Keratinocyte (primary cell): ENCODE data around the gene CORO2A. TPM values are rescaled to one million over a fixed set of nuclear protein-coding genes. Genes with fewer than 3 reads are reported as not detected.

Experiments
- DNase-seq: peaks from one replicate; pipeline ENCODE4 v3.0.0-alpha.2; 2011; ENCODE audit warnings: low read depth, missing footprints, low spot score
- FAIRE-seq: peaks from 2 replicates; lab custom pipeline; 2011; peaks lifted over from hg19 to GRCh38; lab: Jason Lieb, UNC
- H2AFZ ChIP-seq: 2 replicates; pipeline ENCODE4 v1.6.0; 2012; ENCODE audit warnings: low read length, control low read depth, inconsistent platforms; ENCODE audit not compliant: control insufficient read depth
- H3K27ac ChIP-seq: 2 replicates; pipeline ENCODE4 v1.5.1; 2011; ENCODE audit warnings: low read length; ENCODE audit not compliant: control insufficient read depth, insufficient read depth
- H3K27me3 ChIP-seq: 3 replicates; pipeline ENCODE4 v1.6.0; 2011; ENCODE audit warnings: low read length; ENCODE audit not compliant: control insufficient read depth, insufficient read depth; ENCODE audit errors: extremely low read depth
- H3K36me3 ChIP-seq, 2 experiments: 2 replicates in 1 of 2; 3 replicates in 1 of 2; pipeline ENCODE4 v1.5.1; 2011; ENCODE audit warnings: low read length in 2 of 2, mild to moderate bottlenecking in 1 of 2; ENCODE audit not compliant: control insufficient read depth in 2 of 2, insufficient read depth in 2 of 2; ENCODE audit errors: extremely low read depth in 1 of 2
- H3K4me1 ChIP-seq: 3 replicates; pipeline ENCODE4 v1.5.1; 2011; ENCODE audit warnings: low read length; ENCODE audit not compliant: control insufficient read depth, insufficient read depth; ENCODE audit errors: extremely low read depth
- H3K4me2 ChIP-seq: 3 replicates; pipeline ENCODE4 v1.6.0; 2011; ENCODE audit warnings: low read depth, low read length; ENCODE audit not compliant: control insufficient read depth, insufficient read depth; ENCODE audit errors: extremely low read depth
- H3K4me3 ChIP-seq, 3 experiments: fragments of 200-600 bp in 1 of 3; sonication (generic) in 1 of 3; 2 replicates in 2 of 3; 3 replicates in 1 of 3; pipeline ENCODE4 v1.5.1; 2011 to 2016; ENCODE audit warnings: low read length in 3 of 3, mild to moderate bottlenecking in 3 of 3, control low read depth in 2 of 3, inconsistent platforms in 1 of 3, low read depth in 1 of 3, mixed read lengths in 1 of 3, mixed run types in 1 of 3, moderate library complexity in 1 of 3; ENCODE audit not compliant: control insufficient read depth in 2 of 3, insufficient read depth in 2 of 3; ENCODE audit errors: extremely low read depth in 1 of 3
- H3K79me2 ChIP-seq: 2 replicates; pipeline ENCODE4 v1.6.0; 2012; ENCODE audit warnings: low read length; ENCODE audit not compliant: control insufficient read depth, insufficient read depth
- H3K9ac ChIP-seq: 3 replicates; pipeline ENCODE4 v1.6.0; 2011; ENCODE audit warnings: low read length; ENCODE audit not compliant: control insufficient read depth, insufficient read depth; ENCODE audit errors: extremely low read depth
- H3K9me1 ChIP-seq: 3 replicates; pipeline ENCODE4 v1.6.0; 2011; ENCODE audit warnings: low read length; ENCODE audit not compliant: control insufficient read depth, insufficient read depth; ENCODE audit errors: extremely low read depth
- H3K9me3 ChIP-seq: 2 replicates; pipeline ENCODE4 v1.5.1; 2012; ENCODE audit warnings: low read depth, low read length; ENCODE audit not compliant: control insufficient read depth
- H4K20me1 ChIP-seq: 3 replicates; pipeline ENCODE4 v1.6.0; 2011; ENCODE audit warnings: low read length; ENCODE audit not compliant: control insufficient read depth, insufficient read depth; ENCODE audit errors: extremely low read depth
- EZH2 ChIP-seq: IDR thresholded peaks from one replicate; pipeline ENCODE4 v1.6.1; 2012; ENCODE audit warnings: inconsistent platforms, mild to moderate bottlenecking, low read length, moderate library complexity
- dilution Hi-C: fragments of 300-500 bp; cut with MboI; formaldehyde crosslinking; loops from one replicate; pipeline ENCODE4 v1.7.0; 2020; ENCODE audit warnings: low sequenced_read_pairs; ENCODE audit not compliant: extremely low pct_ligation_motif_present
- polyA plus RNA-seq, 5 experiments: library from polyadenylated mRNA; depleted of rRNA in 3 of 5; stranded (reverse) in 3 of 5; stranded (forward) in 1 of 5; unstranded in 1 of 5; fragments of >200 nt; gene quantifications; 1 replicate in 1 of 5; 2 replicates in 3 of 5; 3 replicates in 1 of 5; pipeline versions ENCODE4 v1.2.1 to v1.2.3, GENCODE V29; 2011 to 2012; ENCODE audit warnings: missing spikeins in 2 of 5, low read depth in 1 of 5, low replicate concordance in 1 of 5
- TF ChIP-seq, protein P1 (sequence below), 3 experiments: IDR thresholded peaks in 1 of 3; conservative IDR thresholded peaks in 1 of 3; optimal IDR thresholded peaks in 1 of 3; 2 replicates in 2 of 3; 3 replicates in 1 of 3; pipeline versions ENCODE3 to v1.5.1; 2011; ENCODE audit warnings: low read length in 3 of 3, mild to moderate bottlenecking in 3 of 3, moderate library complexity in 2 of 3, control low read depth in 1 of 3, inconsistent platforms in 1 of 3; ENCODE audit not compliant: insufficient read depth in 2 of 3; ENCODE audit errors: extremely low read depth in 1 of 3

Gene CORO2A
- polyA plus RNA-seq, 1 donor (not counting 4 experiments of a cell fraction or from before 2014, with no cell fraction given), result 31.7 TPM

- Histone ChIP-seq H3K36me3 (peaks cover 15 to 16% of the 10 kb centered on the region in 2 experiments), H3K4me2 (no peak overlapping the region), H4K20me1 (no peaks in the 10 kb centered on the region), H3K9me3 (no peaks in the 10 kb centered on the region), H3K4me3 (no peak overlapping the region), H3K27me3 (no peaks in the 10 kb centered on the region), H3K4me1 (peaks cover 13% of the 10 kb centered on the region), H3K9me1 (no peaks in the 10 kb centered on the region), H2AFZ (no peak overlapping the region), H3K9ac (no peak overlapping the region), H3K27ac (no peak overlapping the region), H3K79me2 (peaks cover 1% of the 10 kb centered on the region)
- no peak for FAIRE-seq
- no peak for DNase-seq
- no peak for TF ChIP-seq EZH2
- TF ChIP-seq, protein P1, sequence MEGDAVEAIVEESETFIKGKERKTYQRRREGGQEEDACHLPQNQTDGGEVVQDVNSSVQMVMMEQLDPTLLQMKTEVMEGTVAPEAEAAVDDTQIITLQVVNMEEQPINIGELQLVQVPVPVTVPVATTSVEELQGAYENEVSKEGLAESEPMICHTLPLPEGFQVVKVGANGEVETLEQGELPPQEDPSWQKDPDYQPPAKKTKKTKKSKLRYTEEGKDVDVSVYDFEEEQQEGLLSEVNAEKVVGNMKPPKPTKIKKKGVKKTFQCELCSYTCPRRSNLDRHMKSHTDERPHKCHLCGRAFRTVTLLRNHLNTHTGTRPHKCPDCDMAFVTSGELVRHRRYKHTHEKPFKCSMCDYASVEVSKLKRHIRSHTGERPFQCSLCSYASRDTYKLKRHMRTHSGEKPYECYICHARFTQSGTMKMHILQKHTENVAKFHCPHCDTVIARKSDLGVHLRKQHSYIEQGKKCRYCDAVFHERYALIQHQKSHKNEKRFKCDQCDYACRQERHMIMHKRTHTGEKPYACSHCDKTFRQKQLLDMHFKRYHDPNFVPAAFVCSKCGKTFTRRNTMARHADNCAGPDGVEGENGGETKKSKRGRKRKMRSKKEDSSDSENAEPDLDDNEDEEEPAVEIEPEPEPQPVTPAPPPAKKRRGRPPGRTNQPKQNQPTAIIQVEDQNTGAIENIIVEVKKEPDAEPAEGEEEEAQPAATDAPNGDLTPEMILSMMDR (optimal IDR thresholded peaks at IDR 0.05 in 1 of 3, IDR thresholded peaks at IDR 0.05 in 1 of 3, conservative IDR thresholded peaks at IDR 0.05 in 1 of 3; ENCODE audit: extremely low read depth in 1 of 3, insufficient read depth in 2 of 3, low read length in 3 of 3), result no peak
- dilution Hi-C loops, result no loop called here
Observed at GRCh38 chr9:98094316-98094715, 98.1 kb downstream of the CORO2A start.

DNA sequence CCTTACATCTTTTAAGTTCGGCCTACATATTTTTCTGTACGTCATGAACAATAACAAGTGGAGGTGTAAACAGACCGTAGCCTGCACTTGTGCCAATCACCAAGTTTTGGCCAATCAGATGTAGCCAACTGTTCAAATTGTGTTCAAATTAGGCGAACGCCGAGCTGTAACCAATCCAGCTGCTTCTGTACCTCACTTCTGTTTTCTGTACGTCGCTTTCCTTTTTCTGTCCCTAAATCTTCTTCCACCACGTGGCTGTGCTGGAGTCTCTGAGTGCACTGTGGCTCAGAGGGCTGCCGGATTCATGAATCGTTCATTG is 99.9 kb downstream of the CORO2A start:
- H3K4me1 ChIP-seq, result peaks cover 4% of the 10 kb centered on the region
- dilution Hi-C loops, result no loop called here
- no peaks in the 10 kb centered on the region for H3K9me1 ChIP-seq
- H3K9ac ChIP-seq, result peak overlapping the region; percentile 5
- H3K27me3 ChIP-seq, result no peaks in the 10 kb centered on the region
- peak overlapping the region; percentile 46 for H3K4me2 ChIP-seq
- H3K9me3 ChIP-seq, result no peaks in the 10 kb centered on the region
- H3K36me3 ChIP-seq, result peaks cover 10 to 14% of the 10 kb centered on the region in 2 experiments
- H3K4me3 ChIP-seq, result no peak overlapping the region
- no peaks in the 10 kb centered on the region for H4K20me1 ChIP-seq
- no peak overlapping the region for H2AFZ ChIP-seq
- H3K27ac ChIP-seq, result peak overlapping the region; percentile 45
- DNase-seq (no peak), FAIRE-seq (peak; percentile 70)
- TF ChIP-seq EZH2, result no peak
- TF ChIP-seq, protein P1 (optimal IDR thresholded peaks at IDR 0.05 in 1 of 3, IDR thresholded peaks at IDR 0.05 in 1 of 3, conservative IDR thresholded peaks at IDR 0.05 in 1 of 3; ENCODE audit: extremely low read depth in 1 of 3, insufficient read depth in 2 of 3, low read length in 3 of 3), result no peak
- H3K79me2 ChIP-seq, result peaks cover 1% of the 10 kb centered on the region
